ENCODE data around the gene BMP6. TPM values are rescaled to one million over a fixed set of nuclear protein-coding genes. Genes with fewer than 3 reads are reported as not detected.

Gene BMP6
- total and polyA plus RNA-seq, 9 donors: 3.4 to 28.1 (median 8.3) TPM

DNA sequence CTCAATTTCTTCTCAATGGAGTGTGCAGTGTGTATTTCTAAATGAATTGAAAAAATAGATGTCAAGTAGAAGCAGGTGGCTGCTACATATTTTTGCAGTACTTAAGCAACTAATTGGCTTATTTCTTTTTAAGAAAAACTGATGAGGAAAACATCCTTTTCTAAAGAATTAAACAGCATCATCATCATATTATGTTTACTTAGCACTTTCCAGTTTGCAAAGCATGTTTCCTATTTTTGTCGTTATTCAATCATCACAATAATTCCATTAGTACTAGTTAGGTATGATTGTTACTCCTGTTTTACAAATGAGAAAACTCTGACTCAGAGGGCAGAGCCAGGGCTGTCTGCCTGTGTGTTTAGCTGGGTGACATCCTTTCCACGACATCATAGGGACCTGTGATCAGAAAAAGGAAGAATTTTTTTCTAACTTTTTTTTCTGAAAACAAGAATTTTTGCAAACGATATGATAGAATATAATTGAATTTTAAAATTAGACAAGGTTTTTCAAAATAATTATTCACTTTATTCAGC lies 22.7 kb upstream of the BMP6 start:
- Histone ChIP-seq H3K9me3 (no peaks in the 10 kb centered on the region), H3K4me3 (no peak overlapping the region), H3K27me3 (no peaks in the 10 kb centered on the region), H3K36me3 (no peaks in the 10 kb centered on the region), H3K4me1 (ENCODE audit: insufficient read depth) (no peaks in the 10 kb centered on the region), H3K27ac (no peak overlapping the region)
- TF ChIP-seq POLR2A (IDR thresholded peaks at IDR 0.05) (no peak), EP300 (IDR thresholded peaks at IDR 0.05) (no peak)
- TF ChIP-seq, protein P1, sequence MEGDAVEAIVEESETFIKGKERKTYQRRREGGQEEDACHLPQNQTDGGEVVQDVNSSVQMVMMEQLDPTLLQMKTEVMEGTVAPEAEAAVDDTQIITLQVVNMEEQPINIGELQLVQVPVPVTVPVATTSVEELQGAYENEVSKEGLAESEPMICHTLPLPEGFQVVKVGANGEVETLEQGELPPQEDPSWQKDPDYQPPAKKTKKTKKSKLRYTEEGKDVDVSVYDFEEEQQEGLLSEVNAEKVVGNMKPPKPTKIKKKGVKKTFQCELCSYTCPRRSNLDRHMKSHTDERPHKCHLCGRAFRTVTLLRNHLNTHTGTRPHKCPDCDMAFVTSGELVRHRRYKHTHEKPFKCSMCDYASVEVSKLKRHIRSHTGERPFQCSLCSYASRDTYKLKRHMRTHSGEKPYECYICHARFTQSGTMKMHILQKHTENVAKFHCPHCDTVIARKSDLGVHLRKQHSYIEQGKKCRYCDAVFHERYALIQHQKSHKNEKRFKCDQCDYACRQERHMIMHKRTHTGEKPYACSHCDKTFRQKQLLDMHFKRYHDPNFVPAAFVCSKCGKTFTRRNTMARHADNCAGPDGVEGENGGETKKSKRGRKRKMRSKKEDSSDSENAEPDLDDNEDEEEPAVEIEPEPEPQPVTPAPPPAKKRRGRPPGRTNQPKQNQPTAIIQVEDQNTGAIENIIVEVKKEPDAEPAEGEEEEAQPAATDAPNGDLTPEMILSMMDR (IDR thresholded peaks at IDR 0.05): no peak
- intact Hi-C loops (cut with DNase I): no loop called here
- no peak for DNase-seq
- WGBS, 3 donors: 59 to 77% (median 63%) methylated on average over 3 of the region's 3 CpGs

DNA sequence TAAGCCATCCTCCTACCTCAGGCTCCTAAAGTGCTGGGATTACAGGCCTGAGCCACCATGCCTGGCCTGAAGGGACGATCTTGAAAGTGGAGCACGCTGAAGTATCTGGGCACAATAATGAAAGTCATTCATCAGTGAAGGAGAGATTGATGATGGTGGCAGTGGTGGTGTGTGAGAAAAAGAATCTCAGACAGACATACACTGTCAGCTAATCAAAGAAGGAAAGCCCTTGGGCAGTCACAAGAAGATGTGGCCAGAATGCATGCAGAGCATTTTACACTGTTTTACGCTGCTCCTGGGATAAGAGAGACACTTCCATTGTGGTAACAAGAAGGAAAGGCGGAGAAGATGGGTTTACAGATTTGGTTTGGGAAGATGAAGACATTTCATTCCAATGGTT lies 20.4 kb upstream of the BMP6 start:
- TF ChIP-seq EP300 (IDR thresholded peaks at IDR 0.05) (no peak), POLR2A (IDR thresholded peaks at IDR 0.05) (no peak)
- TF ChIP-seq, protein P1 (IDR thresholded peaks at IDR 0.05): no peak
- Histone ChIP-seq H3K27me3 (no peaks in the 10 kb centered on the region), H3K27ac (no peak overlapping the region), H3K36me3 (no peaks in the 10 kb centered on the region), H3K4me1 (ENCODE audit: insufficient read depth) (no peaks in the 10 kb centered on the region), H3K9me3 (no peaks in the 10 kb centered on the region), H3K4me3 (no peak overlapping the region)
- intact Hi-C loops (cut with DNase I): no loop called here
- 71 to 93% (median 87%) methylated on average over 4 of the region's 4 CpGs for WGBS, 3 donors
- no peak for DNase-seq

DNA sequence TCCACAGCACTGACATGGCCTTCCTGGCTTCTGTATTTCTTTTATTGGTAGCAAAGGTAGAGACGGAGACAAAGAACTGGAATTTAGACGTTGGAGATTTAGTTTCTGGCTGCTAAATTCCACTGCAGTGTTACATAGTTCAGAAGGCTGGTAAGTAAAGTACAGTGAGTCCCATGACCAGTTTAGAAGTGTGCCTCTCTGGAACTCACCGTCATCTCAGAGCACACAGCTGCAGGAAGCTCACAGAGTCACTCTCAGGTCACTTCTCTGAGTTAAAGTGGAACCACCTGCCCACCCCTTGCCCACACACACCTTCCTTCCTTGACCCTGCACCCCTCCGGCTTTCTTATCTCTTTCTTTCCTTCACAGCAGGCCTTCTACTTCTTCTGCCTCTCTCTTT lies 19.6 kb upstream of the BMP6 start:
- H3K27me3 ChIP-seq: no peaks in the 10 kb centered on the region
- no peaks in the 10 kb centered on the region for H3K36me3 ChIP-seq
- no peak overlapping the region for H3K4me3 ChIP-seq
- intact Hi-C loops (cut with DNase I): no loop called here
- TF ChIP-seq POLR2A (IDR thresholded peaks at IDR 0.05) (no peak), EP300 (IDR thresholded peaks at IDR 0.05) (no peak)
- TF ChIP-seq, protein P1 (IDR thresholded peaks at IDR 0.05): no peak
- no peak for DNase-seq
- H3K4me1 ChIP-seq (ENCODE audit: insufficient read depth): no peaks in the 10 kb centered on the region
- no peaks in the 10 kb centered on the region for H3K9me3 ChIP-seq
- 74 to 78% (median 77%) methylated on average over 4 of the region's 4 CpGs for WGBS, 3 donors
- no peak overlapping the region for H3K27ac ChIP-seq

DNA sequence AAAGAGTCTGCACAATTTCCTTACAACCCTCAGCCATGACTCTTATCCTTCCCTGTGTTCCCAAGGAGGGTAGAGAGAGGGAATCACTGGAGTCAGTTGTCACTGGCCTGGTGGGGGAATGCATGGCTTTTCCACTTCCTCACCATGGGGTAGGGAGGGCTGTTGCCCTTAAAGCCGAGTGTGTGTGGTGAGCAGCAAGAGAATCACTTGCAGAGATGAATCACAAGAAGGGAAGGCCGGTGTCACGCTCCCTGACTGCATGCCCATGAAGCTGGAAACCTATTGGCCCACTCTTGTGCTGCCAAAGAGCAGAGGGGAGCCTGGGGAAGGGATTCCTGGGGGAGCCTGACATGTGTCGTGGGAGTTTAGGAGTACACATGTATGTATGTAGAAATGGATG lies 18.1 kb upstream of the BMP6 start:
- Histone ChIP-seq H3K4me1 (ENCODE audit: insufficient read depth) (no peaks in the 10 kb centered on the region), H3K27me3 (no peaks in the 10 kb centered on the region), H3K9me3 (no peaks in the 10 kb centered on the region), H3K27ac (no peak overlapping the region), H3K4me3 (no peak overlapping the region), H3K36me3 (no peaks in the 10 kb centered on the region)
- intact Hi-C loops (cut with DNase I): no loop called here
- 86 to 92% (median 88%) methylated on average over 4 of the region's 4 CpGs for WGBS, 3 donors
- no peak for DNase-seq
- TF ChIP-seq POLR2A (IDR thresholded peaks at IDR 0.05) (no peak), EP300 (IDR thresholded peaks at IDR 0.05) (no peak)
- TF ChIP-seq, protein P1 (IDR thresholded peaks at IDR 0.05): no peak

All from ovary (tissue), 9 donors.